ENCODE results near the gene SRPRA. TPM values are rescaled to one million over a fixed set of nuclear protein-coding genes. Genes with fewer than 3 reads are reported as not detected.

SRPRA gene
- total RNA-seq, 1 donor from 2014 or later, result 56.4 TPM

DNA sequence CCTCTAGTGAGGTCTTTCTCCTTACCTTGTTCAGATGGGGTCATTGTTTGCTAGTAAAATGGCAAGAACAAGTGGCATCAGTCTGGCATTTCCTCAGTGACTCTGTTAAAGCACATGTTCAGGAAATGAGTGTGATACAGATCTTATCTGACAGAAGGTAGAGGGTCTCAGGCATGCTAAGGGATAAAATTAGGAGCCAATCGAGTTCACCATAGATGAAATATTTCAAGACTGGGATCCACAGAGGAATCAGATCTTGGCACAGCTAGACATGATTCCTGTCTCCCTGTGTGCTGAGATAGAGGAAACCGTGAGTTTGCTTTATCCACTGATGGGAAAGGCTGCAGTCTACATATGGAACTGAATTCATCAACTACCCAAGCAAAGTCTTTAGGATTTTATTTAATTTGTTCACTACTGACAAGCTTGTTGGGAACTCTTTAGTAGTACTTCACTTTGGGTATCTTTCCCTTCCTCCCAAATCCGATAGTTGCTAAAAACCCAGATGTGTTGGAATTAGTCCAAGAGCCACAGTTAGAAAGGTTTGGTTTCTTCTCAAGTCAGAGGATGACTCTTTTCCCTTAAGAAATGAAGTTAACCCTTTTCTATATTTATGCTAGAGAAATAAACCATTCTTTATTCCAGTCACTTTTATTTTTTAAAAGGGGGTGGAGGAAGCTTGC is 38.7 kb downstream of the SRPRA start:
- DNase-seq, result peak; percentile 32

DNA sequence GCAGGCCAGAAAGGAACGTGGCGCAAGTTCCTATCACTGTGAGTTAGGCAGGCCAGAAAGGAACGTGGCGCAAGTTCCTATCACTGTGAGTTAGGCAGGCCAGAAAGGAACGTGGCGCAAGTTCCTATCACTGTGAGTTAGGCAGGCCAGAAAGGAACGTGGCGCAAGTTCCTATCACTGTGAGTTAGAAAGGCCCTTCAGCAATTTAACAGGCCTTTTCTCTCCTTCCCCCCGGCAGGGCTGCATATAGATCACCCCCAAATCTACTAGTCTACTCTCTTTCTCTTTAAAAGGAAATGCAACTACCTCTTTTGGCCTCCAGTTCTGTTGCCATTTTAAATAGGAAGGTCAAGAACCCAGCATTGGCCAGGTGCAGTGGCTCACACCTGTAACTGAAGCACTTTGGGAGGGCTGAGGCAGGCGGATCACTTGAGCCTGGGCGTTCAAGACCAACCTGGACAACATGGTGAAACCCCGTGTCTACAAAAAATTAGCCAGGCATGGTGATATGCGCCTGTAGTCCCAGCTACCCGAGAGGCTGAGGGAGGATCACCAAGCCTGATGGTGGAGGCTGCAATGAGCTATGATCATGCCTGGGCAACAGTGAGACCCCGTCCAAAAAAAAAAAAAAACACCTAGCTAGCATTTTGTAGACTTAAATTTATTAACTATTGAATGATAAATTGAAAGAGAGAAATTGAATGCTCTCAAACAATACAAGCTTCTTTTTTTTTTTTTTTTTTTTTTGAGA is 42.2 kb downstream of the SRPRA start:
- DNase-seq, result no peak

DNA sequence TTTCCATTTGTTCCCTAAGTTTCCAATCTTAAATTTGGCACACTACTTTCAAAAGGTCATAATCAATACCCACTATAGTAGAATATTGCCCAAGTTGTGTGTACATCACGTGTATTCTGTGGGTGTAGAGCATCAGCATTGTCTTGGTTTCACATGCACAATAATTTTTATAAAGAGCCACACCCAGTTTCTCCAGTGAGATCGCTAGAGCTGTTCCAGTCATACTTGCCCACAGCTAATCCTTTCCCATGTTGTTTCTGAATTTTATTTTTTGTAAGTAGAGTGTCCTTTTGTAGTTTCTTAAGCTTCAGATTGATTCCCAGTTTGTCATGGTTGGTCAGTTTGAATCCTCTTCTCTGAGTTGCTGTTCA is 43.4 kb downstream of the SRPRA start:
- DNase-seq, result no peak

DNA sequence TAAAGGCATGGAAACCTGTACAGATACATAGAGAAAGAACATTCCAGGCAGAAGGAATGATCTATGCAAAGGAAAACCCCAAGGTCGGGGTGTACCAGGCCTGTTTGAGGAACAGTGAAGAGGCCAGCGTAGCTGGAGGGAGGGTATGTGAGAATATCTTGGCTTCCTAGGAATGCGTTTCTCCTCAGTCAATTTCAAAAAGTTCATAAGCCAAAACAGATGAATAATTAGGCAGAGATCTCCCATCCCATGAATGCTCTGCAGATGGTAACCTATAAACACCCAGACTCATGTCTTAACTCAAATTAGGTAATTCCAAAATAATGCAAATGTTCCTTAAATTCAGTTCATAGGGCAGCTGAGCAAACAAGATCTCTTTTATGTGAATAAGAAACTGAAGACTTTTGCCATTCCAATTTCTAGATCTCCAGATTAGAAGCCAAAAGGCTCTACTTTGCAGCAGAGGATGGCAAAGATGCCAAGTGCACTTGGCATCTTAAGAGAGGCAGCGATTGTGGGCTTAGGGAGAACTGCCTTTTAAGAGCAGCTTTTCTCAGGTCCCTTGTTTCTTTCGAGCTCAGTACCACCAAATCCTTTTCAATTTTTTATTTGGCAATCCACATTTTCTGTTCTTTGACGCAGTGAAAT is 43.9 kb downstream of the SRPRA start:
- no peak for DNase-seq

DNA sequence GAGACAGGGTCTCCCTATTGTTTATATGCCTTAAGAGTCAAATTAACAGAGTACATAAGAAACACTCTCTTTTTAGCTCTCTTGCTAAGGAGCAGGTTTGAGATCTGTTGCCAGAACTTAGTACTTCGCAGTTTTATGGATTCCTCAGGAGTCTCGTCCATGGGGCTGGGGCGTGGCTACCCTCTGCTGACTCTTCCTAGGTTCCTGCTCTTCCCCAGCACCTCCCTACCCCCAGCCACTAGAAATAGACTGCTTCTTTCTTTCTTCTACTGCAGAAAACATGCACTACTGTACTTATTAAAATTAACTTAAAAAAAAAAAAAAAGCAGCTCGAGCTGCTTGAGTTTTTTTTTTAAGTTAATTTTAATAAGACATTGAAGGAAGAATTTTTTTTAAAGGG is 49.1 kb downstream of the SRPRA start:
- DNase-seq, result no peak

DNA sequence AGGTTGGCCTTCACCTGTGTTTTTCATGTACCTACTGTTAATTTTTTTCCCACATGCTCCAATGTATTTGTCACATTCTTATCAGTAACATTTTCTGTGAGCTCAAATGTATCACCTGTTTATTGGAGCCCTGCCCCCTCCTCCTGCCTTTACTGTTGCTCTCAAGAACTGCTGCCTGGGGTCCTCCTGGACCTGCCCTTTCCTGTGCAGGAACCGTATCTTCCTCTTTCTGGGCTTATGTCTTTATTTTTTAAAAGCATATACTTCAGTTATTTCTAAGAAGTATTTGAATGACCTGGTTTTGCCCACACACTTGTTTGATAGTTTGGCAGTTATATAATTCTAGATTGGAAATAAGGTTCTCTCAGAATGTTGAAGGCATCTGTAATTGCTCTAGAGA is 51.2 kb downstream of the SRPRA start:
- DNase-seq, result no peak

DNA sequence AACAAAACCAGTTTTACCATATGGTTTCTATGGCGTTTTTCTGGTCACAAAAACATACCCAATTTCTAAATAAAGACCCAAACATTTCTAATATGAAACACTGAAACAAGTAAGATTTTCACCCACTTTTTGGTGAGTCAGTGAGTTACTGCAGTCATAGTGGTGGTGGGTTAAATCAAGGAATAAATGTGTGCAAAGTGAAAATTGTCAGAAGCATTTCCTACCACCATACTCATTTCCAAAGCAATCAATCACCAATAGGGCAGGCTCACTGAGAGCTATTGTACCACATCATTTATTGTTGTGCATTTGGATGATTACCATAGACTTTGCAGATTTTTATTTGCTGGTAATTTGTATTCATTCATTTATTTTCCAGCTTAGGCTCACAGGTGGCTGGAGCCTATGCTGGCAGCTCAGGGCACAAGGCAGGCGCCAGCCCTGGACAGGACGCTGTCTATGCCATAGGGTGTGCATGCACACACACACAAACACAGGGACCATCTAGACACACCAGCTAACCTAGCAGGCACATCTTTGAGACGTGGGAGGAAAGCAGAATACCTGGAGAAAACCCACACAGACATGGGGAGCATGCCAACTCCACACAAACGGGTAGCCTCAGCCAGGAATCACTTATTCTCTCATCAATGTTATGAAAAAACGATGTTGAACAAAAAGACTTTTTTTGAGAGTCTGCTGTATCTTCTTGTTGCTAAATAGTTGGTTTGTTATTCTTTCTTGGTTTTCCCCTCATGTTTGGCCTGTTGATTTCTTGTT is 52.0 kb downstream of the SRPRA start:
- DNase-seq, result no peak

DNA sequence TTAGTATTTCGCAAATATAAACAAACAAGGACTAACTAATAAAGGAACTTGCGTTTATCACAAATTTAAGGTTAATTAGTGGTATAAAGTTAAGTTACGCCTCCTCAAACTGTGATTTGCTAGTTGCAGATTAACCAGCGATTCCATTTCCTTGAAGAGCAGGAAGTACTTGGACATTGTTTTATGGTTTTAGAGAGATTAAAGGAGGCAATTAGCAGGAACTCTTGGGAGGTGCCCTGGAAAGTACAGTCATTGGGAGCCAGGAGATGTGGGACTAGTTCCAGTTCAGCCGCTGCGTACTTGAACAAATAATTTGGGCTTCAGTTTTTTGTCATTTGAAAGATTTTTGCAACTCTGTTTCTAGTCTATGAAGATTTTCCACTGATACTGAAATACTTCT is 53.9 kb downstream of the SRPRA start:
- DNase-seq, result no peak

DNA sequence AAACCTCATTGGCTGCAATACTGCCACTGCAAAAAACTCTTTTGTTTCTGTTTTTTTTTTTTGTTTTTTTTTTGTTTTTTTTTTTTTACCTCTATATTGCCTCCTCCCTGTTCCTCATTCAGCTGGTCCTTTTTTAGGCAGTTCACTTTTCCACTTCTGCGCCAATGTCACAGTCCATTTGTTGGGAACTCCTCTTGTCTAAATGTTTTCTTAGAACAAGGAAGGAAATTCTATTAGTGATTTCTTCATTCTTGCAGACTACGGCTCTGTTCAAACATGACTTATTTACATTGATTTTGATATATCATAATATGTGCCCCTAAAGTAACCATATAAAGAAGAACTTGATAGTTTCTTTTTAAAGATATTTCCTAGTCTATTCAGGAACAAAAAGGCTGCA is 54.3 kb downstream of the SRPRA start:
- DNase-seq, result peak; percentile 17

Small RNAs within 50 kb of the gene (small RNA-seq; reads per million reads assigned to genes)
- gene RN7SL351P (ENCODE audit: low replicate concordance), result not detected
- gene RNU4-86P (ENCODE audit: low replicate concordance), result not detected

Other genes starting within 250 kb of the SRPRA start
- 35.2 TPM for gene CDON, start 206.0 kb downstream of the SRPRA start, total RNA-seq
- gene RPUSD4, start 57.2 kb downstream of the SRPRA start, total RNA-seq, result 58.2 TPM
- gene FAM118B, start 57.1 kb downstream of the SRPRA start, total RNA-seq, result 17.1 TPM
- 20.9 TPM for gene FOXRED1, start 259 bp upstream of the SRPRA start, total RNA-seq
- 4.5 TPM for gene TIRAP, start 14.2 kb upstream of the SRPRA start, total RNA-seq
- gene DCPS, start 35.2 kb upstream of the SRPRA start, total RNA-seq, result 15.7 TPM
- 30.9 TPM for gene ST3GAL4, start 86.8 kb upstream of the SRPRA start, total RNA-seq